ENCODE measurements around the gene CTPS2. TPM values are rescaled to one million over a fixed set of nuclear protein-coding genes. Genes with fewer than 3 reads are reported as not detected.
"Not testable (repeated sequence)": the region's sequence is repeated elsewhere in the genome, so short reads cannot be mapped to it uniquely, and the experiment has no call there.

Gene CTPS2
- total and polyA plus RNA-seq, 2 donors (not counting 3 experiments of a cell fraction or from before 2014, with no cell fraction given) = 7.4 to 15.7 TPM

GRCh38 chrX:16603822-16604221, 108.6 kb downstream of the CTPS2 start:
- intact Hi-C loops (cut with micrococcal nuclease) = no loop called here
- Histone ChIP-seq H3K9me3 (replicated peaks; ENCODE audit: control insufficient read depth, insufficient read depth, low read length) (no peaks in the 10 kb centered on the region), H4K20me1 (replicated peaks; ENCODE audit: control insufficient read depth, extremely low read depth, insufficient read depth, low read length) (no peaks in the 10 kb centered on the region), H3K27me3 (ENCODE audit: control insufficient read depth in 2 of 2, insufficient read depth in 2 of 2, low read length in 2 of 2) (no peaks in the 10 kb centered on the region), H3K79me2 (ENCODE audit: control insufficient read depth, insufficient read depth, low read length) (no peaks in the 10 kb centered on the region), H3K4me3 (replicated peaks in 1 of 3; ENCODE audit: insufficient read depth in 1 of 3, low read depth in 1 of 3, low read length in 3 of 3) (no peak overlapping the region), H2AFZ (ENCODE audit: low read depth, low read length) (no peak overlapping the region), H3K4me2 (ENCODE audit: insufficient read depth, low read length) (peak overlapping the region; percentile 47), H3K9ac (replicated peaks; ENCODE audit: extremely low read depth, insufficient read depth, low read length) (no peak overlapping the region), H3K4me1 (ENCODE audit: control insufficient read depth, extremely low read depth, insufficient read depth, low read length) (peaks cover 17% of the 10 kb centered on the region), H3K36me3 (ENCODE audit: control insufficient read depth in 2 of 2, extremely low read depth in 1 of 2, insufficient read depth in 2 of 2, low read length in 2 of 2) (no peaks in the 10 kb centered on the region), H3K27ac (ENCODE audit: insufficient read depth, low read depth, low read length) (no peak overlapping the region), H3K9me1 (replicated peaks; ENCODE audit: control insufficient read depth, extremely low read depth, insufficient read depth, low read length) (no peaks in the 10 kb centered on the region)
- DNase-seq (ENCODE audit: low read depth, low spot score) = peak; percentile 35
- CTCF ChIA-PET = no interaction called here
- TF ChIP-seq JUN (IDR thresholded peaks at IDR 0.05; ENCODE audit: borderline replicate concordance, insufficient read depth, insufficient read length, low read depth) (no peak), GATA2 (IDR thresholded peaks at IDR 0.05; ENCODE audit: insufficient read depth, insufficient read length, low read depth, low read length) (peak; percentile 10)
- BruUV-seq (replicated peaks) = no TSS peak
- POLR2A ChIA-PET = no interaction called here
- dilution Hi-C loops (cut with MboI; ENCODE audit: extremely low pct_ligation_motif_present, low sequenced_read_pairs) = no loop called here
- peak; percentile 71 for FAIRE-seq

- dilution Hi-C loops (cut with MboI; ENCODE audit: extremely low pct_ligation_motif_present, low sequenced_read_pairs); H3K9ac ChIP-seq (replicated peaks; ENCODE audit: extremely low read depth, insufficient read depth, low read length); FAIRE-seq; H3K9me3 ChIP-seq (replicated peaks; ENCODE audit: control insufficient read depth, insufficient read depth, low read length); intact Hi-C loops (cut with micrococcal nuclease); DNase-seq (ENCODE audit: low read depth, low spot score); H3K27ac ChIP-seq (ENCODE audit: insufficient read depth, low read depth, low read length); H3K4me3 ChIP-seq (replicated peaks in 1 of 3; ENCODE audit: insufficient read depth in 1 of 3, low read depth in 1 of 3, low read length in 3 of 3); CTCF ChIA-PET; H4K20me1 ChIP-seq (replicated peaks; ENCODE audit: control insufficient read depth, extremely low read depth, insufficient read depth, low read length); BruUV-seq (replicated peaks); POLR2A ChIA-PET; H3K4me2 ChIP-seq (ENCODE audit: insufficient read depth, low read length); H3K79me2 ChIP-seq (ENCODE audit: control insufficient read depth, insufficient read depth, low read length); H3K36me3 ChIP-seq (ENCODE audit: control insufficient read depth in 2 of 2, extremely low read depth in 1 of 2, insufficient read depth in 2 of 2, low read length in 2 of 2); H2AFZ ChIP-seq (ENCODE audit: low read depth, low read length); H3K27me3 ChIP-seq (ENCODE audit: control insufficient read depth in 2 of 2, insufficient read depth in 2 of 2, low read length in 2 of 2); H3K9me1 ChIP-seq (replicated peaks; ENCODE audit: control insufficient read depth, extremely low read depth, insufficient read depth, low read length): not testable (repeated sequence)
- H3K4me1 ChIP-seq (ENCODE audit: control insufficient read depth, extremely low read depth, insufficient read depth, low read length) = peaks cover 17% of the 10 kb centered on the region
Measured at GRCh38 chrX:16603235-16603634, 109.2 kb downstream of the CTPS2 start.

All from endothelial cell of umbilical vein (primary cell).